ENCODE results near the gene GRID2.
"Not testable (repeated sequence)": the region's sequence is repeated elsewhere in the genome, so short reads cannot be mapped to it uniquely, and the experiment has no call there.

The GRID2 gene

DNA sequence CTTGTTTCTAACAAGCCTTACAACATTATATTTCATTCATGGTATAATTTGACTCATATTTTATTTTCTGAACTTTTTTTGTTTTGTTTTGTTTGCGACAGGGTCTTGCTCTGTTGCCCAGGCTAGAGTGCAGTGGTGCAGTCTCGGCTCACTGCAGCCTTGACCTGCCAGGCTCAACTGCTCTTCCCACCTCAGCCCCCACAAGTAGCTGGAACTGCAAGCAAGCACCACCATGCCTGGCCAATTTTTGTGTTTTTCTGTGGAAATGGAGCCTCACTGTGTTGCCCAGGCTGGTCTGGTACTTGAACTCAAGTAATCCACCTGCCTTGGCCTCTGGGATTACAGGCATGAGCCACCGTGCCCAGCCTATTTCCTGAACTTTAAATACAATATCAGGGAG lies 42.5 kb downstream of the GRID2 start:
- no peaks in the 10 kb centered on the region for H3K9me3 ChIP-seq
- H3K4me3 ChIP-seq = no peak overlapping the region
- no peaks in the 10 kb centered on the region for H3K4me1 ChIP-seq
- TF ChIP-seq Cebpa-rat (IDR thresholded peaks at IDR 0.05) = no peak
- H3K27me3 ChIP-seq = no peaks in the 10 kb centered on the region
- H3K27ac ChIP-seq = no peak overlapping the region
- H3K4me2 ChIP-seq = no peak overlapping the region
- H3K9ac ChIP-seq = no peak overlapping the region
- no peaks in the 10 kb centered on the region for H4K20me1 ChIP-seq
- H3K36me3 ChIP-seq = no peaks in the 10 kb centered on the region

DNA sequence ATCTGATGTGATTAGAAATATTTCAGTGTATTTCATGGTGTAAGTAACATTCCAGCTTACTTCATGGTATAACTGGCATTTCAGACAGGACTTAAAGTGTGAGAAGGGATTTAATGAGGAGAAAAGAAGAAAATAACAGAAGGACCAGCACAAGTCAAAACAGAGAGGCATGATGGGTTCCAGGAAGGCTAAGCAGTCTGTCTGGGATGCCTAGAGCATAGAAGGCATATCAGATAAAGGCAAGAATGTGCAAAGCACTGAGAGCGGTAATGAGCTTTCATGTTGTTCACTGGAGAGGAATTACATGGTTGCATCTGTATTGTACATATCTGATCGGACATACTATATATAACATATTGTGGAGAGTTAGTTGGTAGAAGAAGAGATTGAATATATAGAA lies 54.2 kb downstream of the GRID2 start:
- Histone ChIP-seq H3K27me3 (no peaks in the 10 kb centered on the region), H3K9me3 (no peaks in the 10 kb centered on the region), H3K9ac (no peak overlapping the region), H3K27ac (no peak overlapping the region), H3K4me2 (no peak overlapping the region), H3K4me3 (no peak overlapping the region), H3K36me3 (no peaks in the 10 kb centered on the region), H3K4me1 (no peaks in the 10 kb centered on the region), H4K20me1 (no peaks in the 10 kb centered on the region)
- no peak for TF ChIP-seq Cebpa-rat (IDR thresholded peaks at IDR 0.05)

DNA sequence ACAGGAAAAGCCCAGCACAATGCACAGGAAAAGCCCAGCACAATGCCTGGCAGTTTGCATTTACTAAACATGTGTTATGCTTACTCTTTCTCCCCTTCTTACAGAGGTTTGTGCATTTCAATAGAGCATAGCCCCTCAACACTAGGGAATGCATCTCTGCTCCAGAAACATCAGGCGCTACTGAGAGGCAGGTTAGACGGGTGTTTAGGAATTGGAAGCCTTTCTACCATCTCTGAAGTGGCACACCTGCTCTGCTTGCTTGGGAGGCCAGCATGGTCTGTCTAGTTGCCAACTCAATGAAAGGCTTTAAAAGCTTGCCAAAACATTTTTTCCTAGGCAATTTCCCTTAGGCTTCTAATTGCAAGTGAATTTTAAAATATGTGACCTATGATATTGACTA lies 55.7 kb downstream of the GRID2 start:
- Histone ChIP-seq H3K27me3 (no peaks in the 10 kb centered on the region), H3K9me3 (no peaks in the 10 kb centered on the region), H4K20me1 (no peaks in the 10 kb centered on the region), H3K4me2 (no peak overlapping the region), H3K36me3 (no peaks in the 10 kb centered on the region), H3K27ac (no peak overlapping the region), H3K9ac (no peak overlapping the region), H3K4me1 (no peaks in the 10 kb centered on the region), H3K4me3 (no peak overlapping the region)
- TF ChIP-seq Cebpa-rat (IDR thresholded peaks at IDR 0.05) = no peak

DNA sequence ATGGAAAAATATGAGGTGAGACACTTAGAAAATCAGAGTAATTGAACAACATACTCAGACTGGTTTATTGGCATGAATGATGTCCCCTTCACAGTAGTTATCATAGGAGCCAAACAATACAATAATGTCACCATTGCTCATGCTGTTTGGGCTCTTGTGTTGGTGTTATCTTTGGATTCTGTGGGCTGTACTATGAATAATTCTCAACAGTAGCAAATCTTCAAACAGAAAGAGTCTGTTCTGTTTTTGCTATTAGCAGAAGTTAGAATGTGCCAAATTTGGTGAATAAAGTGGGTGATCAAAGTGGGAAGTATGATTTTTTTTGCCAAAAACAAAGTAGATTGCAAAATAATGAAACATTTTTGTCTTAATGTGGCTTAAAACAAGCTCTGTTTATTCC lies 58.3 kb downstream of the GRID2 start:
- Histone ChIP-seq H3K4me3 (no peak overlapping the region), H3K4me2 (no peak overlapping the region), H3K36me3 (no peaks in the 10 kb centered on the region), H3K4me1 (no peaks in the 10 kb centered on the region), H3K9ac (no peak overlapping the region), H3K27ac (no peak overlapping the region), H4K20me1 (no peaks in the 10 kb centered on the region), H3K27me3 (no peaks in the 10 kb centered on the region), H3K9me3 (no peaks in the 10 kb centered on the region)
- no peak for TF ChIP-seq Cebpa-rat (IDR thresholded peaks at IDR 0.05)

DNA sequence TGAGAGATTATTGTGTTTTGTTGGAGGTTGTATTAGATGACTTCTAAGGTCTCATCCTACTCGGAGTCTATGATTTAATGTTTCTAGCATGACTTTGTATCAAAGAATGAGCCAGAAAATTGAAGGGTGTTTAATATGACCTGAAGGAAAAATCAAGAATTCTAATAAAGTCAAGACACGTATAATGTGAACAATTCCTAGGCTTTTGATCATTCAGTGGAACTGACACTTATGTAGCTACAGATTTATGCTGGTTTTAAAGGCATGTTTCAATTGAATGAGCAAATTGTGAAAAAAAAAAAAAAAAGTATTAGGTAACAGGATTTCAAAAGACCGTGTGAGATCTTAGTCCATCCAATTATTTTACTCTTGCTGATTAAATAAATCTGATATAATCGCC lies 64.9 kb downstream of the GRID2 start:
- Histone ChIP-seq H3K9me3 (no peaks in the 10 kb centered on the region), H3K4me2 (no peak overlapping the region), H3K36me3 (no peaks in the 10 kb centered on the region), H3K9ac (no peak overlapping the region), H3K4me1 (no peaks in the 10 kb centered on the region), H4K20me1 (no peaks in the 10 kb centered on the region), H3K27ac (no peak overlapping the region), H3K4me3 (no peak overlapping the region), H3K27me3 (no peaks in the 10 kb centered on the region)
- no peak for TF ChIP-seq Cebpa-rat (IDR thresholded peaks at IDR 0.05)

DNA sequence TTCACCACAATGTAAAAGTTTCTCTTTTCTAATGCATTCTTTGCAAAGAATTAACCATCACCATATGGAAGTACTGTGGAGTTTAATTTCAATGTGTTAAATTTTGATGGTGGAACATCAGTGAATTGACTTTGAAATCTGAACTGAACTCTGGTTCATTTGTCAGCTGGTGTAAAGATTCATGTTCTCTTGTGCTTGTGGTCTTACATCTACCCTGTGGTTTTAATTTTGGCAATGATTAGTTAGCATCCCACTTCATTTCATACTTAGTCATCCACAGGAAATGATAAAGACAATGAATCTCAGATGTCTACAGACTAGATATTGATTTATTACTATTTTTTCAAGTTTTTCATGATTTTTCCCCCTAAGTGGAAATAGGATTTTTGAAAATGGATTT lies 77.8 kb downstream of the GRID2 start:
- Histone ChIP-seq H3K27me3 (no peaks in the 10 kb centered on the region), H3K9me3 (peaks cover 10% of the 10 kb centered on the region), H3K27ac (no peak overlapping the region), H3K36me3 (no peaks in the 10 kb centered on the region), H3K9ac (no peak overlapping the region), H3K4me3 (no peak overlapping the region), H4K20me1 (no peaks in the 10 kb centered on the region), H3K4me2 (no peak overlapping the region), H3K4me1 (no peaks in the 10 kb centered on the region)
- no peak for TF ChIP-seq Cebpa-rat (IDR thresholded peaks at IDR 0.05)

DNA sequence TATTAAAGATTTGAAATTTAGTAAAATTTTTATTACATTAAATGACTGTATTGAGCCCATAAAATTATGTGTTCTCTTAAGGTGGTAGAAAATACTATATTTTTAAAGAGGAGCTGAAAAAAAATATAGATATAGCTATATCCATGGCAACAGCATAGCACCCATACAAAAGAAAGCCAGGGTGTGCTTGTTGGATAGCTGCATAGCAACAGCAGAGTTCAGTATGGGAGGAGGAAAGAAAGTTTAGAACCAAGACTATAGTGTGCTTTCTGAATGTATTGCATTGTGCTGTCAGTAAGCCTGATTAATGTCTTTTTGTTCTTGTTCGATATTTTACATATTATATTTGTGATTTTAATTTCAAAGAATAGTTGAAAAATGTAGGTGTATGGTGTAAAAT lies 78.4 kb downstream of the GRID2 start:
- no peak overlapping the region for H3K9ac ChIP-seq
- no peaks in the 10 kb centered on the region for H3K27me3 ChIP-seq
- H3K9me3 ChIP-seq = peaks cover 5% of the 10 kb centered on the region; the same call in 1 of the 2 replicates
- no peak overlapping the region for H3K27ac ChIP-seq
- no peak overlapping the region for H3K4me2 ChIP-seq
- TF ChIP-seq Cebpa-rat (IDR thresholded peaks at IDR 0.05) = no peak
- H4K20me1 ChIP-seq = no peaks in the 10 kb centered on the region
- no peaks in the 10 kb centered on the region for H3K4me1 ChIP-seq
- no peak overlapping the region for H3K4me3 ChIP-seq
- no peaks in the 10 kb centered on the region for H3K36me3 ChIP-seq

DNA sequence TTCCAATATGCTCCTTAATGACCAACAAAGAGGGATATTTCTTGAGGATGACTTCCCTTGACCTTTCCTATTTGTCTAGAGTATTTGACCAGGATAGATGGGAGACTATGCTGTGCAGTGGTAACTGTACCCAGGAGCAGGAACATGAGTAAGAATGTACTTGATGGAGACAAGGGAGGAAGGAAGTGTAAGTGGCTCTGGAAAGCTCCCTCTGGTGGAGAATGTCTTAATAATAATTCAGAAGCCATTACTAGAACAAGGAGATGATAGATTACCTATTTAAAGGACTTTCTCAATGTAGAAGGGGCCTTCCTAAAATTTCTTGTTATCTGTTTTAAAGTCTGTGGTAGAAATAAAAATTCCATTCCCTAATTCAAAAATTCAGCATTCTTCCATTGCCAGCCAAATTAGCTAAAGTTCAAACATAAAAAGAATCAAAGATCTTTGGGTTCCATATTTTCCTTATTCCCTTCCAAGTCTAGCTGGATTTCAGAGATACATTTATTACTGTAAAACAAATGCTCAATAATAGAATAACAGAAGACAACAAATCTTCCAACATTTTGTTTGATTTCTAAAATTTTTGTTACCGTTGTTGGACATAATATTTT lies 83.8 kb downstream of the GRID2 start:
- Histone ChIP-seq H3K27me3 (no peaks in the 10 kb centered on the region), H3K4me3 (no peak overlapping the region), H3K9me3 (no peaks in the 10 kb centered on the region), H3K9ac (no peak overlapping the region), H3K36me3 (no peaks in the 10 kb centered on the region), H4K20me1 (no peaks in the 10 kb centered on the region), H3K27ac (no peak overlapping the region), H3K4me2 (no peak overlapping the region), H3K4me1 (no peaks in the 10 kb centered on the region)
- no peak for TF ChIP-seq Cebpa-rat (IDR thresholded peaks at IDR 0.05)

DNA sequence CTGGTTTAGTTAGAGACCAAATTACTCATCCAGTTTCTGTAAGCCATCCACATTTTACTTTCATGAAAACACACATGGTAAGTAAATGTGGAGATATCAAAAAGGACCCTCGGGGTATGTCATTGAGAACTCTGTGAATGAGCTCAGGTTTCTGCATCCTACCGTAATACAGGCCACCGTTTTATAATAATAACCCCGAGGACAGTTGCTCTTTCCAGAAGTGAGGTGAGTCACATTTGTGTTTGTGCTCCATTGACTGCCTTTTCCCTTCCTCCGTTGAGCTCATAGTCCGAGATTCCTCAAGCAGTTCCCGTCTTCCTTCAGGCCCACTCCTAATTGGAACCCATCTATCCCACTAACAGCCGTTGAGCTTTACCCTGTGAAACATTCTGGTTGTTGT lies 95.3 kb downstream of the GRID2 start:
- H3K4me1 ChIP-seq = no peaks in the 10 kb centered on the region
- no peaks in the 10 kb centered on the region for H3K27me3 ChIP-seq
- H3K4me3 ChIP-seq = no peak overlapping the region
- no peaks in the 10 kb centered on the region for H3K36me3 ChIP-seq
- no peaks in the 10 kb centered on the region for H4K20me1 ChIP-seq
- H3K27ac ChIP-seq = no peak overlapping the region
- TF ChIP-seq Cebpa-rat (IDR thresholded peaks at IDR 0.05) = no peak
- H3K9me3 ChIP-seq = no peaks in the 10 kb centered on the region
- H3K4me2 ChIP-seq = no peak overlapping the region
- H3K9ac ChIP-seq = no peak overlapping the region

DNA sequence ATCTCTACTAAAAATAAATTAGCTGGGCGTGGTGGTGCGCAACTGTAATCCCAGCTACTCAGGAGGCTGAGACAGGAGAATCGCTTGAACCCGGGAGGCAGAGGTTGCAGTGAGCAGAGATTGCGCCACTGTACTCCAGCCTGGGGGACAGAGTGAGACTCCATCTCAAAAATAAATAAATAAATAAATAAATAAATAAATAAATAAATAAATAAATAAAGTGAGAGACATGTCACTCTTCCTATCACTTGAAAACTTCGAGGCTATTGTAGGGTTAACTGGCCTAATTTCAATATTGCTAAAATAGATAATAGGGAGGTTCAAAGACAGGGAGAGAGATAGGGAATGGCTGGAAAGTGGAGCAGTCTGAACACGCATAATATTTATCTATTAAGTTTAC lies 99.8 kb downstream of the GRID2 start:
- not testable (repeated sequence) for H3K9ac ChIP-seq

DNA sequence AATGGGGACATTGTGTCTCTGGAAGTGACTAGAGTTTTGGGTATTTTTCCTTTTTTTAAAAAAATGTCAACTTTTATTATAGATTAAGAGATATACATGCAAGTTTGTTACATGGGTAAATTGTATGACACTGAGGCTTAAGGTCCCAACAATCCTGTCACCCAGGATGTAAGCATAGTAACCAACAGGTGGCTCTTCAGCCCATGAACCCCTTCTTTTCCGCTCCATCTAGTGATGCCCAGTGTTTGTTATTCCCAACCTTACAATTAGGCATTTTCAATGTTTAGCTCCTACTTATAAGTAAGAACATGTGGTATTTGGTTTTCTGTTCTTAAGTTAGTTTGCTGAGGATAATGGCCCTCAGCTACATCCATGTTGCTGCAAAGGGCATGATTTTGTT lies 102.7 kb downstream of the GRID2 start:
- TF ChIP-seq Cebpa-rat (IDR thresholded peaks at IDR 0.05) = no peak
- H3K27ac ChIP-seq = no peak overlapping the region
- H3K9ac ChIP-seq = no peak overlapping the region
- H4K20me1 ChIP-seq = no peaks in the 10 kb centered on the region
- H3K27me3 ChIP-seq = no peaks in the 10 kb centered on the region
- H3K4me1 ChIP-seq = no peaks in the 10 kb centered on the region
- no peaks in the 10 kb centered on the region for H3K9me3 ChIP-seq
- no peak overlapping the region for H3K4me2 ChIP-seq
- H3K36me3 ChIP-seq = no peaks in the 10 kb centered on the region
- H3K4me3 ChIP-seq = no peak overlapping the region

More for the DNA sequence above, 99.8 kb downstream of the GRID2 start:
- H4K20me1 ChIP-seq, H3K27ac ChIP-seq, H3K4me2 ChIP-seq, H3K9me3 ChIP-seq, H3K4me3 ChIP-seq, H3K27me3 ChIP-seq, H3K36me3 ChIP-seq, H3K4me1 ChIP-seq: not testable (repeated sequence)

All from BLaER1 (cell line).